ENCODE data around the gene PRAME.

Gene PRAME

GRCh38 chr22:22569218-22569617 lies 10.2 kb upstream of the PRAME start:
- no peak overlapping the region for H2AFZ ChIP-seq (ENCODE audit: low read depth, low read length)
- no peak overlapping the region for H2AK5ac ChIP-seq (ENCODE audit: low read length, severe bottlenecking)
- H3K4ac ChIP-seq (ENCODE audit: low read depth in 1 of 2, low read length in 2 of 2): no peak overlapping the region
- no peaks in the 10 kb centered on the region for H3K4me1 ChIP-seq (ENCODE audit: control insufficient read depth, insufficient read depth, low read depth, low read length)
- no peak overlapping the region for H2BK5ac ChIP-seq (ENCODE audit: low read depth, low read length, poor library complexity, severe bottlenecking)
- no peak overlapping the region for H4K91ac ChIP-seq (ENCODE audit: low read length)
- no peak for DNase-seq
- H4K8ac ChIP-seq (ENCODE audit: low read length): no peak overlapping the region
- no peak overlapping the region for H3K18ac ChIP-seq (ENCODE audit: low read depth in 1 of 2, low read length in 2 of 2)
- 70% methylated on average over 5 of the region's 5 CpGs for WGBS
- H2BK15ac ChIP-seq (ENCODE audit: low read depth, poor library complexity, severe bottlenecking): no peak overlapping the region
- H3K23ac ChIP-seq (ENCODE audit: low read length in 2 of 2): no peak overlapping the region
- H3K4me2 ChIP-seq (ENCODE audit: low read length, poor library complexity, severe bottlenecking): no peak overlapping the region
- no peak overlapping the region for H3K27ac ChIP-seq (ENCODE audit: low read length, poor library complexity, severe bottlenecking)
- H2BK12ac ChIP-seq (ENCODE audit: low read length in 2 of 2): no peak overlapping the region
- no peak overlapping the region for H3K14ac ChIP-seq (ENCODE audit: low read length in 2 of 2)
- no peaks in the 10 kb centered on the region for H3K79me1 ChIP-seq (replicated peaks; ENCODE audit: low read length, poor library complexity, severe bottlenecking)
- H3K27me3 ChIP-seq (ENCODE audit: control insufficient read depth in 1 of 2, insufficient read depth in 1 of 2, low read length in 2 of 2): peaks cover 19 to 76% of the 10 kb centered on the region in 2 experiments
- H2BK120ac ChIP-seq (ENCODE audit: low read depth, low read length): no peak overlapping the region
- peaks cover 11% of the 10 kb centered on the region for H3K9me3 ChIP-seq (ENCODE audit: control insufficient read depth, low read length)
- no peak overlapping the region for H3K9ac ChIP-seq (ENCODE audit: low read length)
- H3K36me3 ChIP-seq (ENCODE audit: control insufficient read depth in 1 of 2, insufficient read depth in 2 of 2, low read depth in 1 of 2, low read length in 2 of 2): no peaks in the 10 kb centered on the region
- no peak overlapping the region for H3K4me3 ChIP-seq (ENCODE audit: insufficient read depth in 1 of 2, low read depth in 1 of 2, low read length in 2 of 2)

GRCh38 chr22:22565981-22566380 lies 6.9 kb upstream of the PRAME start:
- Histone ChIP-seq H4K91ac (ENCODE audit: low read length) (no peak overlapping the region), H3K9ac (ENCODE audit: low read length) (no peak overlapping the region), H2BK15ac (ENCODE audit: low read depth, poor library complexity, severe bottlenecking) (no peak overlapping the region), H3K27ac (ENCODE audit: low read length, poor library complexity, severe bottlenecking) (no peak overlapping the region), H3K23ac (ENCODE audit: low read length in 2 of 2) (no peak overlapping the region), H3K4me1 (ENCODE audit: control insufficient read depth, insufficient read depth, low read depth, low read length) (no peaks in the 10 kb centered on the region), H3K27me3 (ENCODE audit: control insufficient read depth in 1 of 2, insufficient read depth in 1 of 2, low read length in 2 of 2) (peaks cover 15 to 47% of the 10 kb centered on the region in 2 experiments), H2BK120ac (ENCODE audit: low read depth, low read length) (no peak overlapping the region), H2AFZ (ENCODE audit: low read depth, low read length) (no peak overlapping the region), H2BK12ac (ENCODE audit: low read length in 2 of 2) (no peak overlapping the region), H3K4ac (ENCODE audit: low read depth in 1 of 2, low read length in 2 of 2) (no peak overlapping the region), H4K8ac (ENCODE audit: low read length) (no peak overlapping the region), H3K4me2 (ENCODE audit: low read length, poor library complexity, severe bottlenecking) (no peak overlapping the region), H3K36me3 (ENCODE audit: control insufficient read depth in 1 of 2, insufficient read depth in 2 of 2, low read depth in 1 of 2, low read length in 2 of 2) (no peaks in the 10 kb centered on the region), H3K9me3 (ENCODE audit: control insufficient read depth, low read length) (peaks cover 11% of the 10 kb centered on the region), H3K14ac (ENCODE audit: low read length in 2 of 2) (no peak overlapping the region), H2AK5ac (ENCODE audit: low read length, severe bottlenecking) (no peak overlapping the region), H3K79me1 (replicated peaks; ENCODE audit: low read length, poor library complexity, severe bottlenecking) (no peaks in the 10 kb centered on the region), H2BK5ac (ENCODE audit: low read depth, low read length, poor library complexity, severe bottlenecking) (no peak overlapping the region), H3K18ac (ENCODE audit: low read depth in 1 of 2, low read length in 2 of 2) (no peak overlapping the region), H3K4me3 (ENCODE audit: insufficient read depth in 1 of 2, low read depth in 1 of 2, low read length in 2 of 2) (no peak overlapping the region)
- peak; percentile 21 for DNase-seq
- WGBS: 100% methylated on average over 1 of the region's 2 CpGs

- Histone ChIP-seq H2BK15ac (ENCODE audit: low read depth, poor library complexity, severe bottlenecking) (no peak overlapping the region), H3K27ac (ENCODE audit: low read length, poor library complexity, severe bottlenecking) (no peak overlapping the region), H2AK5ac (ENCODE audit: low read length, severe bottlenecking) (no peak overlapping the region), H3K79me1 (replicated peaks; ENCODE audit: low read length, poor library complexity, severe bottlenecking) (no peaks in the 10 kb centered on the region), H3K23ac (ENCODE audit: low read length in 2 of 2) (no peak overlapping the region), H3K9ac (ENCODE audit: low read length) (no peak overlapping the region), H3K4me2 (ENCODE audit: low read length, poor library complexity, severe bottlenecking) (no peak overlapping the region), H4K91ac (ENCODE audit: low read length) (no peak overlapping the region), H3K27me3 (ENCODE audit: control insufficient read depth in 1 of 2, insufficient read depth in 1 of 2, low read length in 2 of 2) (peaks cover 0 to 16% of the 10 kb centered on the region in 2 experiments), H3K4me1 (ENCODE audit: control insufficient read depth, insufficient read depth, low read depth, low read length) (no peaks in the 10 kb centered on the region), H3K14ac (ENCODE audit: low read length in 2 of 2) (no peak overlapping the region), H3K9me3 (ENCODE audit: control insufficient read depth, low read length) (no peaks in the 10 kb centered on the region), H2AFZ (ENCODE audit: low read depth, low read length) (no peak overlapping the region), H3K18ac (ENCODE audit: low read depth in 1 of 2, low read length in 2 of 2) (no peak overlapping the region), H2BK12ac (ENCODE audit: low read length in 2 of 2) (no peak overlapping the region), H3K4ac (ENCODE audit: low read depth in 1 of 2, low read length in 2 of 2) (no peak overlapping the region), H3K36me3 (ENCODE audit: control insufficient read depth in 1 of 2, insufficient read depth in 2 of 2, low read depth in 1 of 2, low read length in 2 of 2) (no peaks in the 10 kb centered on the region), H3K4me3 (ENCODE audit: insufficient read depth in 1 of 2, low read depth in 1 of 2, low read length in 2 of 2) (no peak overlapping the region), H4K8ac (ENCODE audit: low read length) (no peak overlapping the region), H2BK120ac (ENCODE audit: low read depth, low read length) (no peak overlapping the region), H2BK5ac (ENCODE audit: low read depth, low read length, poor library complexity, severe bottlenecking) (no peak overlapping the region)
- WGBS: 97% methylated on average over 18 of the region's 25 CpGs
- no peak for DNase-seq
Observed at GRCh38 chr22:22558071-22558971, 744 bp downstream of the PRAME start.

- peaks cover 0 to 17% of the 10 kb centered on the region in 2 experiments for H3K27me3 ChIP-seq (ENCODE audit: control insufficient read depth in 1 of 2, insufficient read depth in 1 of 2, low read length in 2 of 2)
- no peaks in the 10 kb centered on the region for H3K9me3 ChIP-seq (ENCODE audit: control insufficient read depth, low read length)
- no peak overlapping the region for H4K91ac ChIP-seq (ENCODE audit: low read length)
- no peak overlapping the region for H2BK15ac ChIP-seq (ENCODE audit: low read depth, poor library complexity, severe bottlenecking)
- no peak overlapping the region for H2AFZ ChIP-seq (ENCODE audit: low read depth, low read length)
- no peak overlapping the region for H3K18ac ChIP-seq (ENCODE audit: low read depth in 1 of 2, low read length in 2 of 2)
- H3K4me1 ChIP-seq (ENCODE audit: control insufficient read depth, insufficient read depth, low read depth, low read length): no peaks in the 10 kb centered on the region
- no peak overlapping the region for H4K8ac ChIP-seq (ENCODE audit: low read length)
- H3K4me2 ChIP-seq (ENCODE audit: low read length, poor library complexity, severe bottlenecking): no peak overlapping the region
- H3K27ac ChIP-seq (ENCODE audit: low read length, poor library complexity, severe bottlenecking): no peak overlapping the region
- no peak overlapping the region for H3K23ac ChIP-seq (ENCODE audit: low read length in 2 of 2)
- no peak overlapping the region for H3K4ac ChIP-seq (ENCODE audit: low read depth in 1 of 2, low read length in 2 of 2)
- H2BK120ac ChIP-seq (ENCODE audit: low read depth, low read length): no peak overlapping the region
- no peak overlapping the region for H3K9ac ChIP-seq (ENCODE audit: low read length)
- 86% methylated on average over 34 of the region's 38 CpGs for WGBS
- H3K79me1 ChIP-seq (replicated peaks; ENCODE audit: low read length, poor library complexity, severe bottlenecking): no peaks in the 10 kb centered on the region
- no peaks in the 10 kb centered on the region for H3K36me3 ChIP-seq (ENCODE audit: control insufficient read depth in 1 of 2, insufficient read depth in 2 of 2, low read depth in 1 of 2, low read length in 2 of 2)
- no peak overlapping the region for H2AK5ac ChIP-seq (ENCODE audit: low read length, severe bottlenecking)
- H2BK5ac ChIP-seq (ENCODE audit: low read depth, low read length, poor library complexity, severe bottlenecking): no peak overlapping the region
- no peak overlapping the region for H2BK12ac ChIP-seq (ENCODE audit: low read length in 2 of 2)
- H3K4me3 ChIP-seq (ENCODE audit: insufficient read depth in 1 of 2, low read depth in 1 of 2, low read length in 2 of 2): no peak overlapping the region
- no peak overlapping the region for H3K14ac ChIP-seq (ENCODE audit: low read length in 2 of 2)
- no peak for DNase-seq
Observed at GRCh38 chr22:22556995-22557925, 1.8 kb downstream of the PRAME start.

Measured in mesenchymal stem cell (in vitro differentiated cells and primary cell).